Stomach (tissue), 9 donors: ENCODE results near the gene GADD45G. TPM values are rescaled to one million over a fixed set of nuclear protein-coding genes. Genes with fewer than 3 reads are reported as not detected.

ENCODE experiments used
- DNase-seq, 2 donors: peaks; one replicate each; pipeline versions ENCODE4 v3.0.0 to v3.0.0-alpha.2; 2013 to 2019
- H3K27ac ChIP-seq, 5 donors: fragments of 200-600 bp in 4 of 5; sonication (generic) in 4 of 5; one replicate each; pipeline ENCODE4 v1.5.1; 2013 to 2019; ENCODE audit warnings: mild to moderate bottlenecking in 1 of 5, moderate library complexity in 1 of 5
- H3K27me3 ChIP-seq, 3 donors: fragments of 200-600 bp; sonication (generic); one replicate each; pipeline ENCODE4 v1.5.1; 2017 to 2019; ENCODE audit warnings: mixed run types in 1 of 3
- H3K36me3 ChIP-seq, 4 donors: fragments of 200-600 bp; sonication (generic); 1 replicate in 3 of 4; 2 replicates in 1 of 4; pipeline ENCODE4 v1.5.1; 2016 to 2019
- H3K4me1 ChIP-seq, 4 donors: fragments of 200-600 bp; sonication (generic); one replicate each; pipeline ENCODE4 v1.5.1; 2016 to 2019
- H3K4me3 ChIP-seq, 4 donors: fragments of 200-600 bp; sonication (generic) in 3 of 4; one replicate each; pipeline ENCODE4 v1.5.1; 2016 to 2019; ENCODE audit warnings: mild to moderate bottlenecking in 1 of 4
- H3K9me3 ChIP-seq, 4 donors: fragments of 200-600 bp; sonication (generic); one replicate each; pipeline ENCODE4 v1.5.1; 2016 to 2019
- CTCF ChIP-seq, 7 experiments: fragments of 450-650 bp in 4 of 7; fragments of 200-600 bp in 3 of 7; sonication (generic) in 3 of 7; IDR thresholded peaks; one replicate each; pipeline ENCODE4 v1.5.1; 2016 to 2019; ENCODE audit warnings: antibody characterized with exemption in 7 of 7, control low read depth in 2 of 7, mild to moderate bottlenecking in 1 of 7
- EP300 ChIP-seq: sonication (generic); formaldehyde crosslinking; IDR thresholded peaks from one replicate; pipeline ENCODE4 v1.6.1; 2017; ENCODE audit warnings: antibody characterized with exemption
- POLR2A ChIP-seq, 4 donors: fragments of 450-650 bp; IDR thresholded peaks; one replicate each; pipeline ENCODE4 v1.6.1; 2016; ENCODE audit warnings: antibody characterized with exemption in 4 of 4, control low read depth in 2 of 4, mild to moderate bottlenecking in 1 of 4, moderate library complexity in 1 of 4
- POLR2AphosphoS5 ChIP-seq, 3 donors: sonication (generic); formaldehyde crosslinking; IDR thresholded peaks; one replicate each; pipeline ENCODE4 v1.6.1; 2016; ENCODE audit warnings: antibody characterized with exemption in 3 of 3
- WGBS, 5 donors: extraction: QIAGEN DNeasy Blood & Tissue Kit in 3 of 5; methylation state at CpG; one replicate each; pipeline versions ENCODE4 v1.1.5 to v1.1.7; 2013 to 2018; 5-methylcytosine and 5-hydroxymethylcytosine counted together
- intact Hi-C: fragments of 100-400 bp; cut with DNase I; formaldehyde crosslinking; loops from one replicate; pipeline ENCODE4 v1.15.1; 2023; ENCODE audit warnings: low total_unique reads
- polyA plus RNA-seq, 3 donors: library from polyadenylated mRNA; stranded (reverse); fragments of 200-250 nt; gene quantifications; one replicate each; pipeline ENCODE4 v1.2.3, GENCODE V29; 2013
- total RNA-seq, 5 donors: library from RNA; depleted of rRNA; stranded (reverse); fragments of >200 nt; gene quantifications; one replicate each; pipeline versions ENCODE4 v1.1.0 to v1.2.3, GENCODE V29; 2014 to 2016
- donor health status: healthy with polysubstance abuse.
- donor health status: Bipolar disorder and iron deficiency.
- donor health status: healthy.

The GADD45G gene
- total and polyA plus RNA-seq, 8 donors, result 6.8 to 121 (median 95.9) TPM

GRCh38 chr9:89598363-89598713, 6.5 kb upstream of the GADD45G start:
- no peaks in the 10 kb centered on the region for H3K36me3 ChIP-seq
- H3K4me3 ChIP-seq, result no peak overlapping the region
- peaks cover 4 to 13% (median 9%) of the 10 kb centered on the region in 4 donors for H3K4me1 ChIP-seq
- no peaks in the 10 kb centered on the region for H3K9me3 ChIP-seq
- H3K27ac ChIP-seq, result no peak overlapping the region
- no peaks in the 10 kb centered on the region for H3K27me3 ChIP-seq
- intact Hi-C loops, result no loop called here
- WGBS, 5 donors, result 0 to 6% (median 4%) methylated on average over 2 of the region's 2 CpGs
- no peak for TF ChIP-seq EP300
- no peak for TF ChIP-seq POLR2A (IDR thresholded peaks at IDR 0.05)
- no peak for TF ChIP-seq CTCF (IDR thresholded peaks at IDR 0.05)
- TF ChIP-seq POLR2AphosphoS5 (IDR thresholded peaks at IDR 0.05), result no peak
- DNase-seq, result no peak

- intact Hi-C loops, result no loop called here
- Histone ChIP-seq H3K36me3 (no peaks in the 10 kb centered on the region), H3K27me3 (no peaks in the 10 kb centered on the region), H3K4me3 (no peak overlapping the region), H3K4me1 (peaks cover 9 to 14% (median 12%) of the 10 kb centered on the region in 4 donors), H3K27ac (no peak overlapping the region), H3K9me3 (no peaks in the 10 kb centered on the region)
- no peak for TF ChIP-seq CTCF (IDR thresholded peaks at IDR 0.05)
- WGBS, 5 donors, result 42 to 52% (median 47%) methylated on average over 10 of the region's 10 CpGs
- peak in 1 of 2 donors; percentile 36 for DNase-seq
Measured at GRCh38 chr9:89598926-89599325, 5.9 kb upstream of the GADD45G start.

- 77 to 85% (median 82%) methylated on average over 6 of the region's 6 CpGs for WGBS, 5 donors
- peaks cover 13 to 25% (median 24%) of the 10 kb centered on the region in 4 donors for H3K4me1 ChIP-seq
- H3K4me3 ChIP-seq, result no peak overlapping the region
- H3K9me3 ChIP-seq, result no peaks in the 10 kb centered on the region
- intact Hi-C loops, result loop anchor here (10.0 kb wide), 1 partner anchor 134 kb away; no protein-coding TSS in a partner anchor
- no peaks in the 10 kb centered on the region for H3K27me3 ChIP-seq
- TF ChIP-seq EP300, result no peak
- TF ChIP-seq CTCF (IDR thresholded peaks at IDR 0.05), result no peak
- no peak for TF ChIP-seq POLR2AphosphoS5 (IDR thresholded peaks at IDR 0.05)
- no peak for TF ChIP-seq POLR2A (IDR thresholded peaks at IDR 0.05)
- no peak for DNase-seq
- H3K27ac ChIP-seq, result no peak overlapping the region
- H3K36me3 ChIP-seq, result no peaks in the 10 kb centered on the region
Measured at GRCh38 chr9:89600831-89601230, 4.0 kb upstream of the GADD45G start.

GRCh38 chr9:89601306-89601705, 3.5 kb upstream of the GADD45G start:
- Histone ChIP-seq H3K4me1 (peaks cover 13 to 30% (median 28%) of the 10 kb centered on the region in 4 donors), H3K4me3 (no peak overlapping the region), H3K27me3 (no peaks in the 10 kb centered on the region), H3K9me3 (no peaks in the 10 kb centered on the region), H3K36me3 (no peaks in the 10 kb centered on the region), H3K27ac (no peak overlapping the region)
- intact Hi-C loops, result loop anchor here (10.0 kb wide), 1 partner anchor 133 kb away; no protein-coding TSS in a partner anchor
- WGBS, 5 donors, result 80 to 87% (median 86%) methylated on average over 5 of the region's 5 CpGs
- no peak for TF ChIP-seq EP300
- no peak for TF ChIP-seq POLR2A (IDR thresholded peaks at IDR 0.05)
- no peak for DNase-seq

GRCh38 chr9:89601856-89602562, 2.8 kb upstream of the GADD45G start:
- intact Hi-C loops, result loop anchor here (10.0 kb wide), 1 partner anchor 133 kb away; no protein-coding TSS in a partner anchor
- H3K4me3 ChIP-seq, result no peak overlapping the region
- H3K27ac ChIP-seq, result no peak overlapping the region
- no peaks in the 10 kb centered on the region for H3K36me3 ChIP-seq
- H3K9me3 ChIP-seq, result no peaks in the 10 kb centered on the region
- H3K4me1 ChIP-seq, result peaks cover 20 to 37% (median 35%) of the 10 kb centered on the region in 4 donors
- 67 to 83% (median 74%) methylated on average over 6 of the region's 6 CpGs for WGBS, 5 donors
- TF ChIP-seq POLR2A (IDR thresholded peaks at IDR 0.05) (no peak), POLR2AphosphoS5 (IDR thresholded peaks at IDR 0.05) (no peak), CTCF (IDR thresholded peaks at IDR 0.05) (no peak), EP300 (no peak)
- H3K27me3 ChIP-seq, result no peaks in the 10 kb centered on the region
- DNase-seq, result no peak
